Mammary epithelial cell (primary cell): ENCODE results near the gene POLR2C.

Source experiments
- EZH2 ChIP-seq: IDR thresholded peaks from 2 replicates; pipeline ENCODE4 v1.6.1; 2012; ENCODE audit warnings: low read length, inconsistent platforms, borderline replicate concordance
- TF ChIP-seq, protein P1 (sequence below), 2 donors: IDR thresholded peaks in 1 of 2; conservative IDR thresholded peaks in 1 of 2; 2 replicates each; pipeline ENCODE4 v1.5.1; 2011 to 2012; ENCODE audit warnings: inconsistent platforms in 2 of 2, low read length in 2 of 2, mild to moderate bottlenecking in 2 of 2, control low read depth in 1 of 2, low read depth in 1 of 2; ENCODE audit not compliant: insufficient read depth in 1 of 2; ENCODE audit errors: extremely low read depth in 1 of 2

DNA sequence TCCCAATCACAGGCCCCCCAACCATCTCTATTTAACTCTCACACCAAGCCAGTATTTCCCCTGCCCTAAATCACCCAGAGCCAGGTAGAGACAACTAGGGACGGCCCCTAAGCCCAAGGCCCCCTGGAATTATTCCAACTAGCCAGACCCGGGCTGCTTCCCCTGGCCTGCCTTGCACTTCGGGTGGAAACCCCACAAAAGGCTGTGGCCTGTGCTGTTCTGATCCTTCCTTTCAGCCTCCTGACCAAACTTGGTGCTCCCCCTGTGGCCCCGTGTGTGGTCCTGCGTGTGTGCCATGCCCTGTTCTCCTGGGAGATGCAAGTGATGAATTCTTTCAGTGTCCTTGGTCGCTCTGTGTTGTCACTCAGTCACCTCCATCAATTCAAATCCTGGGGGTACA, 43.0 kb upstream of the POLR2C start:
- TF ChIP-seq, protein P1, sequence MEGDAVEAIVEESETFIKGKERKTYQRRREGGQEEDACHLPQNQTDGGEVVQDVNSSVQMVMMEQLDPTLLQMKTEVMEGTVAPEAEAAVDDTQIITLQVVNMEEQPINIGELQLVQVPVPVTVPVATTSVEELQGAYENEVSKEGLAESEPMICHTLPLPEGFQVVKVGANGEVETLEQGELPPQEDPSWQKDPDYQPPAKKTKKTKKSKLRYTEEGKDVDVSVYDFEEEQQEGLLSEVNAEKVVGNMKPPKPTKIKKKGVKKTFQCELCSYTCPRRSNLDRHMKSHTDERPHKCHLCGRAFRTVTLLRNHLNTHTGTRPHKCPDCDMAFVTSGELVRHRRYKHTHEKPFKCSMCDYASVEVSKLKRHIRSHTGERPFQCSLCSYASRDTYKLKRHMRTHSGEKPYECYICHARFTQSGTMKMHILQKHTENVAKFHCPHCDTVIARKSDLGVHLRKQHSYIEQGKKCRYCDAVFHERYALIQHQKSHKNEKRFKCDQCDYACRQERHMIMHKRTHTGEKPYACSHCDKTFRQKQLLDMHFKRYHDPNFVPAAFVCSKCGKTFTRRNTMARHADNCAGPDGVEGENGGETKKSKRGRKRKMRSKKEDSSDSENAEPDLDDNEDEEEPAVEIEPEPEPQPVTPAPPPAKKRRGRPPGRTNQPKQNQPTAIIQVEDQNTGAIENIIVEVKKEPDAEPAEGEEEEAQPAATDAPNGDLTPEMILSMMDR (conservative IDR thresholded peaks at IDR 0.05 in 1 of 2, IDR thresholded peaks at IDR 0.05 in 1 of 2; ENCODE audit: extremely low read depth in 1 of 2, insufficient read depth in 1 of 2, low read depth in 1 of 2, low read length in 2 of 2): no peak
- no peak for TF ChIP-seq EZH2
